GM19467 (cell line): Measurements from ENCODE around the gene DNMT3L.
"Not testable (repeated sequence)": the region's sequence is repeated elsewhere in the genome, so short reads cannot be mapped to it uniquely, and the experiment has no call there.

Experiments used
- ATAC-seq: cut with Tn5 transposase; IDR thresholded peaks from one replicate; pipeline ENCODE4 v1.9.1; 2021; ENCODE audit warnings: mild to moderate bottlenecking, moderate library complexity; ENCODE audit not compliant: unreplicated experiment

The DNMT3L gene

DNA sequence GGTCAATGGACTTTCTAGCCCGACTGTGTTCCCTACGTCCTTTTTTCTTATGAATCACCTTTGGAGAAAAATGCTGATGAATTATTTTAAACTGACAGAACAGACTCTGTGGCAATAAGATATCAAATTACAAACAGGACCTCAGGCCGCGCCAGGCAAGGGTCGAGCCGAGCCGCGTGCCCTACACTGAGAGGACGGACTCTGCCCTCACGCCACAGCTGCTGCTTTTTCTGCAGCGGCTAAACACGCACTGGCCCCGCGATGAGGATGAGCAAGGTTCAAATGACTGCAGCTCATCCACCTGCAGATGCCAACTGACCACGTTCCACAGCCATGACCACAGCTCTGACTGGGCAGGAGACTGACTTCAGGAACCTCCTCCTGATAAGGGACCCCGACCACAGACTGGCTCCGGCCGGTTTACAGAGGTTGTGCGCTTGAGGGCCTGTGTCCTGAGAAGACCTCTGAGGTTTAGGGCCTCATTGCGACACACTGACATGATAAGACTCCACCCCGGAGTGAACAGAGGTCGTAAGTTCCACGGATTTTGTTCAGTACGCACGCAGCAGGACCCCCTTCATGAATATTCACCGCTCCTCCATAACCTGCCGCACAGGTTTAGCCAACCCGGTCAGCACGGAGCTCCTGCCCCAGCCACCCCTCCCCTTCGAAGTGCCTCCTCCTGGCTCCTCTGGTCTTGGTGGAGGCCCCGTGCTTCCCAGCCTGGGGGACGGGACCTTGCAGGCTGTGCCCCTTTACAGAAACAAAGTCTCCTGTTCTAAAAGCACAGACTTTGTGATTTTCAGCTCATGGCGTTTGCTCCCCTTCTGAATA is 12.3 kb downstream of the DNMT3L start:
- not testable (repeated sequence) for ATAC-seq

DNA sequence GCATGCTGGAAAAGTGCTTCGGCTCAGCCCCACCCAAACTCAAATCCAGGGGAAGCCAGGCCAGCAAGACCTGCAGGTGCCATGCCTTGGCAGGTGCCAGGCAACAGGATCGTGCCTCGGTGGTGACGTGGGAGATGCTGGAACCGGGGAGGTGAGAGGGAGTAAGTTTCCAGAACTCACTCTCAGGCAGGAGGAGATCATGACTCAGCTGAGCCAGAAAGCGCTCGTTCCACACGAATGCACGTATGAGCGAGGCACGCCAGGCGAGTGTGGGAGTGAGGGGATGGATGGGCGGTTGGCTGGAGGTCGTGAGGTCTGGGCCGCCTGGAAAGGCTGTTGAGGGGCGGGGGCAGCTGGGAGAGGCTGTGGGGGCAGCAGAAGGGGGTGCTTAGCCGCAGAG is 13.8 kb downstream of the DNMT3L start:
- ATAC-seq, result not testable (repeated sequence)

DNA sequence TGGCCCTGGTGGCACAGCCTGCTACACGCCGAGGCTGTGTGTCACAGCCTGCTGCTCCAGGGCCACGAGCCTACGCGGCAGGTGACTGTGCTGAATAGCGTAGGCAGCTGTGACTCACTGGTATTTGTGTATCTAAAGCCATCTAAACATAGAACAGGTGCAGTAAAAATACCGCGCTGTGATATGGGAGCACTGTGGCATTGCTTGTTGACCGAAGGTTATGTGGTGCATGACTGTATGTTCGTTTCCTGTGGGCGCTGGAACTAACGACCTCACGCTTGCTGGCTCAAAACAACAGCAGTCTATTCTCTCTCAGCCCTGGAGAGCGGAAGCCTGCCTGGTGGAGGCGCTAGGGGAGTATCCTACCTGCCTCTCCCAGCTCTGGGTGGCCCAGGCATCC is 17.7 kb downstream of the DNMT3L start:
- ATAC-seq, result peak; percentile 41

DNA sequence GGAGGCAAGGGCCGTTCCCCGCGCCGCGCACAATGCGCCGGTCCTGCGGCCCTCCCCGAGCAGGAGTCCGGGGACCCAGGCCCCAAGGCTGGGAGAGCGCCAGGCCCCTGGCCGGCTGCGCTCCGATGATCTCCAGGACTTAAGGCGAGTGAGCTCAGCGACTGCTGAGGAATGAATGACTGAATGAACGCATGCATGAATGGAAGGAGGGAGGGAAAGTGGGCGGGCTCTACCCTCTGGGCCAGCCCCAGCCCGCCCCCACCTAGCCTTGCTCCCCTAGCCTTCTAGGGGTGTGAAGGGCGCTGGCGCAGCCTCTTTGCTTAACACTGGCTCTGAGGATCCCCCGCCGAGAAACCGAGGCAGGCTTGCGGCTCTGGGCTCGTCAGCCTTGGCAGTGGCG is 20.4 kb downstream of the DNMT3L start:
- ATAC-seq, result not testable (repeated sequence)

DNA sequence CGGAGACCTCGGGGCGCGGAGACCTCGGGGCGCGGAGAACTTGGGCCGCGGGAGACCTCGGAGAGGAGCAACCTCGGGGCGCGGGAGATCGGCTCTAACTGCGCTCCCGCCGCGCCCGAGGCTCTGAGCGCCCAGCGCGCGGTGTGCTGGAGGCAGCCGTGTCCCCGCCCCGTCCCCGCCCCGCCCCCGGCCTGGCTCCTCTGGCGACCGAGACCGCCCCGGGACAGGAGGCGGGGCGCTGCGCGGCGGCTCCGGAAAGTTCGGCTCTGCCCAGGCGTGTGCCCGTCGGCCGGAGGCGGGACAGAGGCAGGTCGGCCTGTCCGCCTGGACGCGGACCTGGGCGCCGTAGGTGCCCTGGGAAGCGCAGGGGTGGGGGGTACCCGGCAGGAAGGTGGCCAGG is 20.9 kb downstream of the DNMT3L start, which contains the start of gene ICOSLG:
Gene ICOSLG (minus strand): TSS at position 102 of the 400 bp plus-strand sequence. CDS start 126 bp downstream, outside the sequence.
- not testable (repeated sequence) for ATAC-seq

DNA sequence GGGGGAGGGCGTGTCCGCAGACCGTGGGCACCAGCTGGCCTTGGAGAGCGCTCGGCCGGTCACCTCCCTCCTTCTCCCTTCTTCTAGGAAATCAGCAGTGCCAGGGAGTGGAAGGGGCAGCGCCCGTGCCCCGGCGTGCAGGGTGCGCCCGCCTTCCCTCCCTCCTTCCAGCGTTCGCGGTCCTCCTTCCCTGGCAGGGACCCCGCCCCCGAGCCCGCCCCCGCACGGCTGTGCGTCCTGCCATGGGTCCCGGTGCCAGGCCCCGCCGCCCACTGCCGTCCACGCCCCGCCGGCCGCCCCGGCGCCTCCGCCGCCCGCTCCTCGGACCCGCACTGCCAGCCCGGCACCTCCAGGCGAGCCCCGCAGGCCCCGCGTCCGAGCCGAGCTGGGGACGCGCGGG is 21.3 kb downstream of the DNMT3L start:
- not testable (repeated sequence) for ATAC-seq

DNA sequence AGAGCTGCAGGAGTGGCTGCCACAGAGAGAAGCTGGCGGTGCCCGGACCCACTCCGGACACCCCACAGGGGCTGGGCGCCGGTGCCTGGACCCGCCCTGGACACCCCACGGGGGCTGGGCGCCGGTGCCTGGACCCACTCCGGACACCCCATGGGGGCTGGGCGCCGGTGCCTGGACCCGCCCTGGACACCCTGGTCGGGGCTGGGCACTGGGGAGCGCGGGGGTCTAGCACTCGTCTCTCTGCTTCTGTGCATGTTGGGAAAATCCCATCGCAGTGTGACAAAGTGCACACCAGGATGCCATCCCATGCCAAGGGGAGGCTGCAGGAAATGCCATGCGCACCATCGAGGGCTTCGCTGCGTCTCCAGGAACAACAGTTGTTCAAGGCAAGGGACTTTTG is 32.1 kb downstream of the DNMT3L start:
- ATAC-seq, result not testable (repeated sequence)

DNA sequence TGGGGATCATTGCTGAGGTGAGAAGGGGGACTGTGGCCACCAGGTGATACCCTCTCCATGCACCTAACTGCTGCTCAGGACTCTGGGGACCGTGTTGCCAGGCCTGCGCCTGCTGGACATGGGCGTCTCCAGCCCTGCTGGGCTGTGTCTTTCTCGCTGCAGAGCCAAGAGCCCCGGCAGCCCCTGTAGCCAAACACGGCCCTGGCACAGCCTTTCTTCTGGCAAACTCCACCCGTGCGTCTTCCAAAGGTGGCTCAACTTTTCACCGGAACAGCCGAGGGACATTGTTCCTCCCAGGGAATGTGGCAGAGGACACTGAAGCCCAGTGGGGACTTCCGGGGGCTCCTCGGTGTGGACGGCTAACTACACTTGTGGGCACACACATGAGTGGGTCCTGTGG is 33.6 kb downstream of the DNMT3L start:
- not testable (repeated sequence) for ATAC-seq

DNA sequence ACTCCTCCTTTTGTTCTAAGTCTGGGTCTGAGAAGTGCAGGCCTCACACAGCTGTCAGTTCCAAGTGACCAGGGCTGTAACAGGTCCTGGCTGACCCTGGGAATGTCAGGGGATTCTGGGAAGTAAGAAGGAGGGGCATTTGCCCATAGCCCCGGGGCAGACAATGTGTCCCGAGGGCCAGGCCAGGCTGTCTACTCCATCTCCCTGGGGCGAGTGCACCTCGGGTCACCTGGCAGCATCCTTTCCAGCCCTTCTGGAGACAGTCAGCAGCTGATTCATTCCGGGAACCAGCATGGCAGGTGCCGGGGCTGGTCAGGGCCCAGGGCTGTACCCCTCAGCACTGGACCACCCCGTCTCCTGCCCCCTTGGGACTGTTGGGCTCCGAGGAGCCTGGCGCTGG is 34.1 kb downstream of the DNMT3L start:
- not testable (repeated sequence) for ATAC-seq

DNA sequence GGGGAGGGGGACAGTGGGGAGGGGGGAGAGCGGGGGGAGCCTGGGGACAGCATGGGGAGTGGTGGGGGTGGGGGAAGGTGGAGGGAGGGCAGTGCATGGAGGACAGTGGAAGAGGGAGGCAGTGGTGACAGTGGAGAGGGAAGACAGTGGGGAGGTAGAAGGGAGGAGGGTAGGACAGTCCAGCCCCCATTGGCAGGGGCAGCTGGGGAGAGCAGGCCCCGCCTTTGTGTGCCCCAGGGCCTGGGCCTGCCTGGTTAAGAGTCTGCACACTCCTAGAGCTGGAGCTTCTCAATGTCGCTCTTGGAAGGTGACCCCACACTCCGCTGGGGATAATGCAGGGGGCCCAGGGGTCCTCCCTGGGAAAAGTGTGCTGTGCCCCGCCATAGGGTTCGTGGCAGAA is 36.1 kb downstream of the DNMT3L start:
- not testable (repeated sequence) for ATAC-seq

DNA sequence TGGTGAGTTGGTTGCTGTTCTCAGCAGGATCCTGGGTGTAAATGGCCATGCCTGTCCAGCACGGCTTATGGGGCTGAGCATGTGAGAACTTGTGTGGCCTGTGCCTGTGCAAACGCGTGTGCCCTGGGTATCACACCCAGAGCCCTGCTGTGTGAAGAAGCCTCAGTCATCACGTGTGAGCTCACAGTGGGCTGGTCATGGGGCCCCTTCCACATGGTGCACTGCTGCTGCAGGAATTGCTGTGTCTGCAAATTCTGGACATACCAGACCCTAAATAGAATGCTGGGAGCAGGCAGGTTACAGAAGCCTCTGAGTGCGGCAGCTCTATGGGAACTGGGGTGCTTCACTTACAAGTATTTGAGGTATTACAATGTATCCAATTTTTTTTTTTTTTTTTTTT is 38.4 kb downstream of the DNMT3L start:
- not testable (repeated sequence) for ATAC-seq

DNA sequence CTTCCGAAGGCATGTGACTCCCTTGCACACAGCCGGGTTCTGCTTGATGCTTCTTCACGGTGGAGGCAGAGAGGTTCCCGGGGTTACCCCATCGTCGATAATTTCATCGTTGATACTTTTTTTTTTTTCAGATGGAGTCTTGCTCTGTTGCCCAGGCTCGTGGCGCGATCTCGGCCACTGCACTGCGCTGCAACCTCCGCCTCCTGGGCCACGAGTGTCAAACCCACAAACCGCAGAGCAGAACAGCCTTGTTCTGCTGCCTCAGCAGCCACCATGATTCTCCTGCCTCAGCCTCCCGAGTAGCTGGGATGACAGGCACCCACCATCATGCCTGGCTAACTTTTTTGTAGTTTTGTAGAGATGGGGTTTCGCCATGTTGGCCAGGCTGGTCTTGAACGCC is 41.0 kb downstream of the DNMT3L start:
- not testable (repeated sequence) for ATAC-seq

DNA sequence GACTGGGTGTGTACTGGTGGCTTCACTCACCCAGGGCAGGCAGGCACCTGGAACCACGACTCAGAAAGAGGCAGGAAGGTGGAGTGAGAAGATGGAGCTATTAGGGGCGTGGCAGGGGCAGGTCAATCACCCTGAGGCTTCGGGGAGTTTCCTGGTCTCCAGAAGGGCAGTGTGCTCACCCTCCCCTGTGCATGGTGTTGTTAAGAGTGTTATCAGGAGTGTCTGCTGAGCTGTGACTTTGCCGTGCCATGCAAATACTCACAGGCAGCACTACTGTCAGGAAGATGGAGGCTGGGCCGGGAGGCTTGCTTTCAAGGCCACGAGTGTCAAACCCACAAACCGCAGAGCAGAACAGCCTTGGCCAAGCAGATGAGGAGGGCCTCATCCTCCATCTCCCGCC is 43.2 kb downstream of the DNMT3L start:
- not testable (repeated sequence) for ATAC-seq

DNA sequence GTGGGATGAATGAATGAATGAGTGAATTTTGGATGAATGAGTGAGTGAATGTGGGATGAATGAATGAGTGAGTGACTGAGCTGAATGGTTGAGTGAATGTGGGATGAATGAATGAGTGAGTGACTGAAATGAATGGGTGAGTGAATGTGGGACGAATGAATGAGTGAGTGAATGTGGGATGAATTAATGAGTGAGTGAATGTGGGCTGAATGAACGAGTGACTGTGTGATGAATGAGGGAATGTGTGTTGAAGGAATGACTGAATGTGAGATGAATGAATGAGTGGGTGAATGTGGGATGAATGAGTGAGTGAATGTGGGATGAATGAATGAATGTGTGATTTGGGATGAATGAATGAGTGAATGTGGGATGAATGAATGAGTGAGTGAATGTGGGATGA is 49.7 kb downstream of the DNMT3L start:
- ATAC-seq, result not testable (repeated sequence)

DNA sequence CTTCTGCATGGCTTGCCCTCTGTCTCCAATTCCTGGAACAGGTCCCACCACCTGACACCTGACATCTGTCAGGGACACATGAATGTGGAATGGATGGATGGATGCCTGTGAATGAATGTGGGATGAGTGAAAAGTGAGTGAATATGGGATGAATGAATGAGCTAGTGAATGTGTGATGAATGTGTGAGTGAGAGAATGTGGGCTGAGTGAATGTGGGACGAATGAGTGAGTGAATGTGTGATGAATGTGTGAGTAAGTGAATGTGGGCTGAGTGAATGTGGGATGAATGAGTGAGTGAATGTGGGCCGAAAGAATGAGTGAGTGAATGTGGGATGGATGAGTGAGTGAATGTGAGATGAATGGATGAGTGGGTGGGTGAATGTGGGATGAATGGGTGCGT is 50.1 kb downstream of the DNMT3L start:
- not testable (repeated sequence) for ATAC-seq

DNA sequence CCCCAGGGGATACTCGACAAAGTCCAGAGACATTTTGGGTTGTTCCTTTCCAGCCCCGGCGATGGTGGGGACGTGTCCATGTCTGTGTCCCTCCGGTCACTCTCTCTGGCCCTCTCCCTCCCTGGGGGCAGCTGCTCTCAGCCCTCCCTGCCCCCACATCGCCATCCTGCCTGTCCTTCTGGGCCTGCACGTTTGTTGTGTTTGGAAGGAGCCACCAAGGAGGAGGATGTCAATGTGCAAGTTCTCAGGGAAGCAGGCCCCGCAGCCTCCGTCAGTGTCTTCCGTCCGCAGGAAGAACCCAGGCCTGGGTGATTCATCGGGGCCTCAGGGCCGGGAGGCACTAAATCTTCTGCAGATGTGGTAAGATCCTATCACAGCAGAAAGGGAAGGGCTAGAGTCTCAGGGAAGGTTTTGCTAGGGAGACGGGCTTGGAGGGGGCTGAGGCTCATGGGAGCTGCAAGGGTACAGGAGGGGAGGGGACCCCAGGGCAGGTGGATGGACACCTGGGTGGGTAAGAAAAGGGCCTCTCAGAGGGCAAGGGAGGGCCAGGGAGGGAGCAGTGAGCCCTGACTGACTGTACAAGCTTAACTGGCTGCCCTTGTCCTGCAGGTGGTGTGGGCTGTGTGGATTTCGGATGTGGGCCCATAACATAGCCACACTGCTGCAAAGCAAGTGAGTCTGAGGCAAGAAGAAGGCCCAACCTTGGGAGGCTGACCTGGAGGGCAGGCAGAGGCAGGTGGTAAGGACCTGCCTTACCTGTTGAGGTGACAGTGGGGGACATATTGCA is 53.6 kb downstream of the DNMT3L start:
- not testable (repeated sequence) for ATAC-seq

DNA sequence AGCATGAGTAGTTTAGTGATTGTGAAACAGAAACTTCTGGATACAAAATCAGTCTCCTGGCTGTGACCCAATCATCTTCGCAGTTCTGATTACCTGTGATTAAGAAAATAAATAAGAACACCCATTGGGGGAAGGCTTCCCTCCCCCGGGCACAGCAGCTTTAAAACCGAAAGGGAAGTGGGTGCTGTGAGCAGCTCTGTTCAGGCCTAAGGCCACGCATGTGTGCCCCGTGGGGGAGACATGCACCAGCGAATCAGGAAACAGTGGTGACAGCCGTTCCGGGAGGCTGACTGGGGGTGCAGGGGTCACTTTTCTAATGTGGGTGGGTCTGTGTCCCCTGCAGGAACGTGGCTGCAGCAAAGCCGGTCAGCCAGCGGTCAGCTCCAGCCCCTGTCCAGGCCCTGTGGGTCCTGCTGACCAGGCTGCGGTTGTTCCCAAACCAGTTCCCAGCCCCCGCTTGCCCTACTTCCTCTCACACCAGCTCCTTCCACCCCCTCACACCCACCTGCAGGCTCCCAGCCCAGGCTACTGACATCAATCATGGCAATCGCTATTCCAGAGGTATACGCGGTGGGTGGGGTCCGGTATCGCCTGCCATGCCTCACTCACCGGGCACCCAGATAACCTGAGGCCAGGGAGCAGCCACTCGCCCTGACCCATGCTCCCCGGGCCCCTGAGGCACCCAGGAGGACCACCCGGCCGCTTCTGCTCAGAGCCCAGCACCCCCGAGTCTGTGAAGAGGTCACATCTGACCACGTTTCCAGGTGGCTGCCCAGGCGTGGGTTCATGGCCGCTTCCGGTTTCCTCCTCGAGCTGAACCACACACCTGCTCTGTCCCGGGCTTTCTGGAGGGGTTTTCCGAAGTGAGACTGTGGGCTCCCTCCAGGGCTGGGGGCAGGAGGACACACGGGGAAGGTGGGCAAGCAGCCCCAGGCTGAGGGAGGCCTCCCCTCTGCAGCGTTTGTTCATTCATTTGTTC is 54.7 kb downstream of the DNMT3L start:
- ATAC-seq, result peak; percentile 57

DNA sequence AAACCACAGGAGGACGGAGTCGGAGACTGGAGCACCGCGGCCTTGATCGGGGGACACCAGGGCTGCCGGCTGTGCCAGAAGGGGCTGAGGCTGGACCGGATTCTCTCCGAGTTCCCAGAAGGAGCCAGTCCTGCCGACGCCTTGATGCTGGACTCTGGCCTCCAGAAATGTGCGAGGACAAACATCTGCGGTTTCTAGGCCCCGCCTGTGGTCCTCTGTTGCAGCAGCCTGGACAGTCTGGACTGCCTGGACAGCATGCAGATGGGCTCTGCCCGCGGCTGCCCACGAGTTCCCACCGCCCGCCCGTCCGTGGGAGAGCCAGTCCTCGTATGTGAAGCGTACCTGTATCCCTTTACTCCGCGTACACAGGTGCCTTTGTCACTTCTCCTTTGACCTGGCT is 55.5 kb downstream of the DNMT3L start:
- ATAC-seq, result not testable (repeated sequence)

DNA sequence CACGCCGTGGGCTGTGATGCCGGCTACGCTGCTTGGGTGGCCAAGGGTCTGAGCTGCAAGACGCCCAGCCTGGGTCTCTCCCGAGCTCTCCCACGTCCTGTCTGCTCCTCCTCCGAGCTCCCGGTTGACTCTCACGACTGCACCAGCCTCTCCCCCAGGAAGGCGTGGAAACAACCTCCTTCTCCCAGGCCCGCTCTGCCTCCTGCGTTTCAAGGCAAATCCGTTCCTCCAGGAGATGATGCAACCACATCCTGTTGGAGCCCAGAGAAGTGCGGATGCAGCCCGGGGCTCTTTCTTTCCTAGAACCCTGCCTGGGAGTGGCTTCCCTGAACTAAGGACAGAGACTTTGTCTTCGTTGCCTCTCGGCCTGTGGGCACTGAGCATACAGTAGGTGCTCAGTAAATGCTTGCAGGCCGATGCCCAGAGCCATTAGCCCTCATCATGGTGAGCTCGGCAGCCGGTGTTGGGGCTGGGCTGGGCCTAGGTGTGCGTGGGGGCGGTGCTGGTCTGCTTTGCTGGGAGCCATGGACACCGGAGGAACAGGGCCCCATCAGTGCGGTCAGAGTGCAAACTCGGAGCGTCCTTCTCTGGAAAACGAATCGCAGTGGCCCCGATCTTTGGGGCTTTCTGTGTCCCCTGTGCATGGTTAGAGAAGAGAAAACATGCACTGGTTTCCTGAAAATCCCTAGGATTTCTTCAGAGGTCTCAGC is 59.0 kb downstream of the DNMT3L start:
- not testable (repeated sequence) for ATAC-seq

DNA sequence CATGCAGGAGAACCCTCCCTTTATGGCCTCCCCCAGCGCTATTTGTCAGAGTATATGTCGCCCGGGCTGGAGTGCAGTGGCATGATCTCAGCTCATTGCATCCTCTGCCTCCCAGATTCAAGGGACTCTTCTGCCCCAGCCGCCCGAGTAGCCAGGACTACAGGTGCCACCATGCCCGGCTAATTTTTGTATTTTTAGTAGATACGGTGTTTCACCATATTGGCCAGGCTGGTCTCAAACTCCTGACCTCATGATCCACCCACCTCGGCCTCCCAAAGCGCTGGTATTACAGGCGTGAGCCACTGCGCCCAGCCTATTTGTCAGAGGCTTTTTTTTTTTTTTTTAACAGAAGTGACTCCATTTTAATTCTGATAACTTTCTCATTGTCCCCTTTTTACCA is 61.7 kb downstream of the DNMT3L start:
- not testable (repeated sequence) for ATAC-seq
